GM19035 (cell line): ENCODE measurements around the gene CAMTA1.

ENCODE experiments used
- ATAC-seq: cut with Tn5 transposase; IDR thresholded peaks from one replicate; pipeline ENCODE4 v1.9.1; 2021; ENCODE audit not compliant: unreplicated experiment

CAMTA1 gene

GRCh38 chr1:7221826-7222694 lies 436.8 kb downstream of the CAMTA1 start:
- no peak for ATAC-seq

GRCh38 chr1:7222695-7223015 lies 437.4 kb downstream of the CAMTA1 start:
- no peak for ATAC-seq

GRCh38 chr1:7223334-7224080 lies 438.3 kb downstream of the CAMTA1 start:
- no peak for ATAC-seq

- ATAC-seq = no peak
These were observed 438.9 kb downstream of the CAMTA1 start for GRCh38 chr1:7224081-7224534.

GRCh38 chr1:7224644-7225043 lies 439.4 kb downstream of the CAMTA1 start:
- ATAC-seq = no peak

- no peak for ATAC-seq
These were observed 440.7 kb downstream of the CAMTA1 start for GRCh38 chr1:7225711-7226505.

GRCh38 chr1:7227654-7228053 lies 442.4 kb downstream of the CAMTA1 start:
- no peak for ATAC-seq

GRCh38 chr1:7228252-7228961 lies 443.2 kb downstream of the CAMTA1 start:
- ATAC-seq = no peak

- ATAC-seq = no peak
These were observed 443.9 kb downstream of the CAMTA1 start for GRCh38 chr1:7229186-7229585.

- no peak for ATAC-seq
These were observed 444.7 kb downstream of the CAMTA1 start for GRCh38 chr1:7229696-7230631.

- no peak for ATAC-seq
These were observed 447.4 kb downstream of the CAMTA1 start for GRCh38 chr1:7232441-7233236.

GRCh38 chr1:7233237-7233540 lies 447.9 kb downstream of the CAMTA1 start:
- no peak for ATAC-seq

GRCh38 chr1:7233646-7234470 lies 448.6 kb downstream of the CAMTA1 start:
- no peak for ATAC-seq

- no peak for ATAC-seq
These were observed 449.2 kb downstream of the CAMTA1 start for GRCh38 chr1:7234471-7234755.

- ATAC-seq = no peak
These were observed 450.7 kb downstream of the CAMTA1 start for GRCh38 chr1:7235871-7236517.

GRCh38 chr1:7236844-7237515 lies 451.7 kb downstream of the CAMTA1 start:
- ATAC-seq = no peak

GRCh38 chr1:7247158-7247557 lies 461.9 kb downstream of the CAMTA1 start:
- ATAC-seq = no peak
